ENCODE measurements around the gene TRPC4. TPM values are rescaled to one million over a fixed set of nuclear protein-coding genes. Genes with fewer than 3 reads are reported as not detected.
"Not testable (repeated sequence)": the region's sequence is repeated elsewhere in the genome, so short reads cannot be mapped to it uniquely, and the experiment has no call there.

TRPC4 gene
- total RNA-seq, 4 donors from 2014 or later = 0.33 to 4.2 (median 0.46) TPM; not detected in 1

DNA sequence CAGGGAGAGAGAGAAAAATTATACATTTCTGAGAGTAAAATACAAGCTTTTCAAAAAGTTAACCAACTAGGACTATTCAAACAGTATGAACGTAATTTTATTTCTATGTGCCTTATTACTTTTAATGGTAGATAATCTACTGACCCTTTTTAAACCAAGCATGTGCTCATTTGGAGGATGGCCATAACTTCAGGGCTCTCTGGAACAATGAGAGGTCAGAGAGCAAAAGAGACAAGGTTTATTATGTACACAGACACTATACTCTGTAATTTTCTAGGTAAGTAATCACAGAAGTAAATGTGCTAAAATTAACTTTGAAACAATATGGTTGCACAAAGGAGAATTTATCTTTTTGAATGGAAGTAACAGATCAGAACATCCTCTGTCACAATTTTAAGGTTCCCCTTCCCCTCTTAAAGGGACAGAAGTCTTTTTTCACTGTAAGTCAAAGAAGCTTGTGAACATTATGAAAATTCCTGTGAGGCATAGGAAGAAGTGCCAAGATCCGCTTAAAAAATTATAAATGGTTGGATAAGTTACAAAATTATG, 272.0 kb downstream of the TRPC4 start:
- H3K27ac ChIP-seq (replicated peaks in 1 of 4) = no peak overlapping the region
- WGBS = 54% methylated on average over 2 of the region's 2 CpGs
- peaks cover 0 to 8% (median 2%) of the 10 kb centered on the region in 4 donors for H3K4me1 ChIP-seq
- H3K36me3 ChIP-seq = no peaks in the 10 kb centered on the region
- no peak for DNase-seq (ENCODE audit: extremely low spot score)
- no peaks in the 10 kb centered on the region for H3K9me3 ChIP-seq
- intact Hi-C loops (cut with DNase I) = no loop called here
- TF ChIP-seq, protein P1, sequence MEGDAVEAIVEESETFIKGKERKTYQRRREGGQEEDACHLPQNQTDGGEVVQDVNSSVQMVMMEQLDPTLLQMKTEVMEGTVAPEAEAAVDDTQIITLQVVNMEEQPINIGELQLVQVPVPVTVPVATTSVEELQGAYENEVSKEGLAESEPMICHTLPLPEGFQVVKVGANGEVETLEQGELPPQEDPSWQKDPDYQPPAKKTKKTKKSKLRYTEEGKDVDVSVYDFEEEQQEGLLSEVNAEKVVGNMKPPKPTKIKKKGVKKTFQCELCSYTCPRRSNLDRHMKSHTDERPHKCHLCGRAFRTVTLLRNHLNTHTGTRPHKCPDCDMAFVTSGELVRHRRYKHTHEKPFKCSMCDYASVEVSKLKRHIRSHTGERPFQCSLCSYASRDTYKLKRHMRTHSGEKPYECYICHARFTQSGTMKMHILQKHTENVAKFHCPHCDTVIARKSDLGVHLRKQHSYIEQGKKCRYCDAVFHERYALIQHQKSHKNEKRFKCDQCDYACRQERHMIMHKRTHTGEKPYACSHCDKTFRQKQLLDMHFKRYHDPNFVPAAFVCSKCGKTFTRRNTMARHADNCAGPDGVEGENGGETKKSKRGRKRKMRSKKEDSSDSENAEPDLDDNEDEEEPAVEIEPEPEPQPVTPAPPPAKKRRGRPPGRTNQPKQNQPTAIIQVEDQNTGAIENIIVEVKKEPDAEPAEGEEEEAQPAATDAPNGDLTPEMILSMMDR (IDR thresholded peaks at IDR 0.05) = no peak
- no peak for TF ChIP-seq POLR2A (IDR thresholded peaks at IDR 0.05; ENCODE audit: low read depth)
- no peak for TF ChIP-seq POLR2AphosphoS5 (IDR thresholded peaks at IDR 0.05)
- TF ChIP-seq EP300 (IDR thresholded peaks at IDR 0.05) = no peak
- H3K4me3 ChIP-seq = peak overlapping the region in 2 of 4 donors; percentile 9 to 12
- H3K27me3 ChIP-seq = no peaks in the 10 kb centered on the region

GRCh38 chr13:37596805-37597204, 272.8 kb downstream of the TRPC4 start:
- WGBS = 43% methylated on average over 3 of the region's 3 CpGs
- intact Hi-C loops (cut with DNase I) = no loop called here

GRCh38 chr13:37595162-37595561, 274.4 kb downstream of the TRPC4 start:
- Histone ChIP-seq H3K27ac (replicated peaks in 1 of 4) (no peak overlapping the region), H3K4me3 (no peak overlapping the region), H3K4me1 (peaks cover 0 to 6% (median 2%) of the 10 kb centered on the region in 4 donors), H3K36me3 (no peaks in the 10 kb centered on the region), H3K27me3 (no peaks in the 10 kb centered on the region), H3K9me3 (no peaks in the 10 kb centered on the region)
- no peak for DNase-seq (ENCODE audit: extremely low spot score)
- no peak for TF ChIP-seq POLR2A (IDR thresholded peaks at IDR 0.05; ENCODE audit: low read depth)
- TF ChIP-seq POLR2AphosphoS5 (IDR thresholded peaks at IDR 0.05) = no peak
- TF ChIP-seq, protein P1 (IDR thresholded peaks at IDR 0.05) = no peak
- TF ChIP-seq EP300 (IDR thresholded peaks at IDR 0.05) = no peak
- intact Hi-C loops (cut with DNase I) = no loop called here

More at GRCh38 chr13:37596805-37597204, 272.8 kb downstream of the TRPC4 start:
- H3K4me3 ChIP-seq = no peak overlapping the region
- TF ChIP-seq EP300 (IDR thresholded peaks at IDR 0.05) (no peak), POLR2A (IDR thresholded peaks at IDR 0.05; ENCODE audit: low read depth) (no peak)
- H3K4me1 ChIP-seq = peaks cover 0 to 6% (median 2%) of the 10 kb centered on the region in 4 donors
- H3K27me3 ChIP-seq = no peaks in the 10 kb centered on the region
- no peak for DNase-seq (ENCODE audit: extremely low spot score)
- no peaks in the 10 kb centered on the region for H3K9me3 ChIP-seq
- H3K27ac ChIP-seq (replicated peaks in 1 of 4) = no peak overlapping the region
- H3K36me3 ChIP-seq = no peaks in the 10 kb centered on the region

DNA sequence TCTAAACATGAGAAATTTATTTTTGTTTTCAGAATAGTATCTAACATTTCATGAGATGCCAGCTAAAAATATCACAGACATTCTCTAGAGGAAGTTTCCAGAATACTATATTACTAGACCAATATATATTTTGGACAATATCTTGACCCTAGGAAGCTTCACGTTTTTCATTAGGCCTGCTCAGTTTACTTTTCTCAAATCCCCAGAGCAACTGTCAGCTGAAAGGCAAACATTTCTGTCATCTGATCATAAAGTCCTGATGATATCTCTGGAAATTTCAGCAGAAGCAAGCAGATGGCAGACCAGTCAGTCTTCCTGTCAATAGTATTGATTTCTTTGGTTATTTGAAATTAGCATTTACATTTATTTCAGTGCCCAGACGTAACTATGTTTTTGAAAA, 275.0 kb downstream of the TRPC4 start:
- H3K27ac ChIP-seq (replicated peaks in 1 of 4) = no peak overlapping the region
- 60% methylated on average over 2 of the region's 2 CpGs for WGBS
- peaks cover 0 to 6% (median 2%) of the 10 kb centered on the region in 4 donors for H3K4me1 ChIP-seq
- H3K4me3 ChIP-seq = no peak overlapping the region
- intact Hi-C loops (cut with DNase I) = no loop called here
- H3K36me3 ChIP-seq = no peaks in the 10 kb centered on the region
- no peaks in the 10 kb centered on the region for H3K27me3 ChIP-seq
- TF ChIP-seq POLR2AphosphoS5 (IDR thresholded peaks at IDR 0.05) (no peak), EP300 (IDR thresholded peaks at IDR 0.05) (no peak), POLR2A (IDR thresholded peaks at IDR 0.05; ENCODE audit: low read depth) (no peak)
- TF ChIP-seq, protein P1 (IDR thresholded peaks at IDR 0.05) = no peak
- no peak for DNase-seq (ENCODE audit: extremely low spot score)
- H3K9me3 ChIP-seq = no peaks in the 10 kb centered on the region

GRCh38 chr13:37589381-37589780, 280.2 kb downstream of the TRPC4 start:
- H3K4me3 ChIP-seq; intact Hi-C loops (cut with DNase I); H3K27me3 ChIP-seq; H3K9me3 ChIP-seq; H3K4me1 ChIP-seq; DNase-seq (ENCODE audit: extremely low spot score); H3K27ac ChIP-seq (replicated peaks in 1 of 4); H3K36me3 ChIP-seq: not testable (repeated sequence)
- 83% methylated on average over 4 of the region's 4 CpGs for WGBS

DNA sequence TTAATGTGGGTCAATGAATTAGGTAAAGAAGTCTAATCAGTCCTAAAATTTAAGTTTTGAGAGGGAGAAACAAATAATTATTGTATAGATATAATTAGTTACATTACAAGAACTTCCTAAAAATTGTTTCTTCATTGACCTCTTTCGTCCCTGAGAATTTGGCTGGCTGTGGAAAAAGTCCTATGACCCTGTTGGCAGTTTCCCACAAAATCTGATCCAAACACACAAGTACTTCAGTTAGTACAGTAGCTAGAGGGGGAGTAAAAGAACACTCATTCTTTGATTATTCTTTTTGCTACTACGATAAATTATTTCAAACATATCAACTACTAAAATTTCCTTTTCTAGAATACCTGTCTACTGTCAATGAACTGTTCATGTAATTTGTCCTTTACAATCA, 282.3 kb downstream of the TRPC4 start:
- no peaks in the 10 kb centered on the region for H3K9me3 ChIP-seq
- H3K4me3 ChIP-seq = no peak overlapping the region
- DNase-seq (ENCODE audit: extremely low spot score) = no peak
- no peaks in the 10 kb centered on the region for H3K4me1 ChIP-seq
- 65% methylated on average over 2 of the region's 2 CpGs for WGBS
- no peaks in the 10 kb centered on the region for H3K36me3 ChIP-seq
- intact Hi-C loops (cut with DNase I) = no loop called here
- no peaks in the 10 kb centered on the region for H3K27me3 ChIP-seq
- no peak overlapping the region for H3K27ac ChIP-seq (replicated peaks in 1 of 4)
- TF ChIP-seq, protein P1 (IDR thresholded peaks at IDR 0.05) = no peak
- TF ChIP-seq POLR2AphosphoS5 (IDR thresholded peaks at IDR 0.05) = no peak
- TF ChIP-seq POLR2A (IDR thresholded peaks at IDR 0.05; ENCODE audit: low read depth) = no peak
- no peak for TF ChIP-seq EP300 (IDR thresholded peaks at IDR 0.05)

Data from esophagus muscularis mucosa (tissue), 4 donors.